Esophagus squamous epithelium (tissue), 4 donors: ENCODE results near the gene MBD6.

Experiments
- POLR2A ChIP-seq, 4 donors: fragments of 450-650 bp; IDR thresholded peaks; one replicate each; pipeline ENCODE4 v1.6.1; 2017; ENCODE audit warnings: antibody characterized with exemption in 4 of 4, mild to moderate bottlenecking in 4 of 4, moderate library complexity in 3 of 4
- TF ChIP-seq, protein P1 (sequence below), 6 experiments: fragments of 450-650 bp in 4 of 6; fragments of 200-600 bp in 2 of 6; sonication (generic) in 2 of 6; IDR thresholded peaks; one replicate each; pipeline ENCODE4 v1.5.1; 2016 to 2019; ENCODE audit warnings: antibody characterized with exemption in 6 of 6, mild to moderate bottlenecking in 4 of 6, moderate library complexity in 4 of 6

DNA sequence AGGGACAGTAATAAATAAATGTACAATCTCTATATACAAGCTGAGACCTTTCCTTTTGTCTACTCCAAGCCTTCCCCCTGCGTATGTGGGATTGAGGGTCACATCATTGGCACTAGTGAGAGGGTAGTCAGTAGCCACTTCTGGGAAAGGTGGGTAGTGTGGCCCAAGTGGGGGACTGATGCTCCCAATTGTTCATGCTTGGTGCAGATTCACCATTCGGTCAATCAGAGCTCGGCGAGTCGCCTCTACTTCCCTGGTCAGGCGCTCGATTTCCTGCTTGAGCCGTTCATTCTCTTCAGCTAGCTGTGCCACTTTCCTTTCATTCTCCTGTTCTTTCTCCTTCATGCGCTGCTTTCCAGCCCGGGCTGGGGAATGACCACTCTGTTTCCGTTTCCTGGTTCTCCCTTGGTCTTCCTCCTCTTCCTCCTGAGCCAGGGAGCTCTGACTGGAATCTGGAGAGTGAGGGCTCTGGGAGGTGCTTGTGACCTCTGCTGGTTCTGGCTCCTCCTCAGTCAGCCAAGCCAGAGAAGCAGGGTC, 5.9 kb upstream of the MBD6 start:
- TF ChIP-seq, protein P1, sequence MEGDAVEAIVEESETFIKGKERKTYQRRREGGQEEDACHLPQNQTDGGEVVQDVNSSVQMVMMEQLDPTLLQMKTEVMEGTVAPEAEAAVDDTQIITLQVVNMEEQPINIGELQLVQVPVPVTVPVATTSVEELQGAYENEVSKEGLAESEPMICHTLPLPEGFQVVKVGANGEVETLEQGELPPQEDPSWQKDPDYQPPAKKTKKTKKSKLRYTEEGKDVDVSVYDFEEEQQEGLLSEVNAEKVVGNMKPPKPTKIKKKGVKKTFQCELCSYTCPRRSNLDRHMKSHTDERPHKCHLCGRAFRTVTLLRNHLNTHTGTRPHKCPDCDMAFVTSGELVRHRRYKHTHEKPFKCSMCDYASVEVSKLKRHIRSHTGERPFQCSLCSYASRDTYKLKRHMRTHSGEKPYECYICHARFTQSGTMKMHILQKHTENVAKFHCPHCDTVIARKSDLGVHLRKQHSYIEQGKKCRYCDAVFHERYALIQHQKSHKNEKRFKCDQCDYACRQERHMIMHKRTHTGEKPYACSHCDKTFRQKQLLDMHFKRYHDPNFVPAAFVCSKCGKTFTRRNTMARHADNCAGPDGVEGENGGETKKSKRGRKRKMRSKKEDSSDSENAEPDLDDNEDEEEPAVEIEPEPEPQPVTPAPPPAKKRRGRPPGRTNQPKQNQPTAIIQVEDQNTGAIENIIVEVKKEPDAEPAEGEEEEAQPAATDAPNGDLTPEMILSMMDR (IDR thresholded peaks at IDR 0.05), result no peak
- TF ChIP-seq POLR2A (IDR thresholded peaks at IDR 0.05), result no peak
